ENCODE data around the gene MOV10L1. TPM values are rescaled to one million over a fixed set of nuclear protein-coding genes. Genes with fewer than 3 reads are reported as not detected.

MOV10L1 gene
- total and polyA plus RNA-seq, 2 donors (not counting 3 experiments of a cell fraction or from before 2014, with no cell fraction given): 27.6 to 37.6 TPM

DNA sequence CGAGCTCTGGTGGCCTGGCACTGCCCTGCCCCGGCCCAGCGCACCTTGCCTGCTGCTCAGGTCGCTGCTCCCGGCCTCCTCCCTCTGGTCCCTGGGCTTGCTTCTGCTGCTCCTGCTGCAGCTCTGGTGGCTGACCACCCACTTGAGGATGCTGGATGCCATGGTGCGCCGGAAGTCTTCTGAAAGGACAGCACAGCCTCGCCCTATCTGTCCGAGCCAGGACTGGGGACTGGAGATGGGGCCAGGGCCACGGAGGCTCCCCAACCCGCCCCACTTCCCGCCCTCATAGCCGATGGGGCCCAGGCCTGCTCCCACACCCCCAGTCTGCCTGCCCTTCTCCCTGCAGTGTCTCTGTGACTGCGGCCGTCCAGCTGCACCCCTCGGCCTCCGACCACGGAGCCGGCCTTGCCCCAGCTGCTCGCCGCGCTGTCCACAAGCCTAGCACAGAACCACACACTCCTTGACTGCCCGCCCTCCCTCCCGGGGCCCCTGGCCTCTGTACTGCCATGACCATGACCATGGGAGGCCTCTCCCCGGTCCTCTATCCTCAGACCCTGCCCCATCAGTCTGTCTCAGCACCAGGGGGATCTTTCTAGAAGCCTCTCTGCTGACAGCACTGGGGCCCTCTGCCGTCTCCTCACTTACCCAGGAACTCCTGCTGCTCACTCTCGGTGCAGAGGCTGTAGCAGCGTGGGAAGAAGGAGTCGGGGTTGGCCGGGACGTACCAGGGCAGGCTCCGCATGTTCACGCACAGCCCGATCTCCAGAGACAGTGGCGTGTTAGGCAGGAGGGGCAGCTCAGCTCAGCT lies 44.4 kb upstream of the MOV10L1 start:
- H3K27ac ChIP-seq (ENCODE audit: insufficient read depth, low read depth, low read length): no peak overlapping the region
- TF ChIP-seq MYC (IDR thresholded peaks at IDR 0.05; ENCODE audit: low read depth, low read length) (no peak), JUN (IDR thresholded peaks at IDR 0.05; ENCODE audit: borderline replicate concordance, insufficient read depth, insufficient read length, low read depth) (no peak), FOS (IDR thresholded peaks at IDR 0.05; ENCODE audit: borderline replicate concordance, insufficient read depth, low read length) (no peak), EZH2 (IDR thresholded peaks at IDR 0.05; ENCODE audit: borderline replicate concordance, low read depth, low read length, severe bottlenecking) (no peak), POLR2A (IDR thresholded peaks at IDR 0.05; ENCODE audit: low read depth, low read length) (no peak), POLR2AphosphoS5 (IDR thresholded peaks at IDR 0.05; ENCODE audit: insufficient read depth, low read depth, low read length) (no peak), GATA2 (IDR thresholded peaks at IDR 0.05; ENCODE audit: insufficient read depth, insufficient read length, low read depth, low read length) (no peak)
- TF ChIP-seq, protein P1, sequence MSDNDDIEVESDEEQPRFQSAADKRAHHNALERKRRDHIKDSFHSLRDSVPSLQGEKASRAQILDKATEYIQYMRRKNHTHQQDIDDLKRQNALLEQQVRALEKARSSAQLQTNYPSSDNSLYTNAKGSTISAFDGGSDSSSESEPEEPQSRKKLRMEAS (IDR thresholded peaks at IDR 0.05; ENCODE audit: insufficient read depth, insufficient read length): no peak
- TF ChIP-seq, protein P2, sequence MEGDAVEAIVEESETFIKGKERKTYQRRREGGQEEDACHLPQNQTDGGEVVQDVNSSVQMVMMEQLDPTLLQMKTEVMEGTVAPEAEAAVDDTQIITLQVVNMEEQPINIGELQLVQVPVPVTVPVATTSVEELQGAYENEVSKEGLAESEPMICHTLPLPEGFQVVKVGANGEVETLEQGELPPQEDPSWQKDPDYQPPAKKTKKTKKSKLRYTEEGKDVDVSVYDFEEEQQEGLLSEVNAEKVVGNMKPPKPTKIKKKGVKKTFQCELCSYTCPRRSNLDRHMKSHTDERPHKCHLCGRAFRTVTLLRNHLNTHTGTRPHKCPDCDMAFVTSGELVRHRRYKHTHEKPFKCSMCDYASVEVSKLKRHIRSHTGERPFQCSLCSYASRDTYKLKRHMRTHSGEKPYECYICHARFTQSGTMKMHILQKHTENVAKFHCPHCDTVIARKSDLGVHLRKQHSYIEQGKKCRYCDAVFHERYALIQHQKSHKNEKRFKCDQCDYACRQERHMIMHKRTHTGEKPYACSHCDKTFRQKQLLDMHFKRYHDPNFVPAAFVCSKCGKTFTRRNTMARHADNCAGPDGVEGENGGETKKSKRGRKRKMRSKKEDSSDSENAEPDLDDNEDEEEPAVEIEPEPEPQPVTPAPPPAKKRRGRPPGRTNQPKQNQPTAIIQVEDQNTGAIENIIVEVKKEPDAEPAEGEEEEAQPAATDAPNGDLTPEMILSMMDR (IDR thresholded peaks at IDR 0.05; ENCODE audit: extremely low read depth in 1 of 2, insufficient read depth in 1 of 2, low read depth in 1 of 2, low read length in 2 of 2): no peak
- H3K79me2 ChIP-seq (ENCODE audit: control insufficient read depth, insufficient read depth, low read length): no peaks in the 10 kb centered on the region
- no peak overlapping the region for H3K9ac ChIP-seq (replicated peaks; ENCODE audit: extremely low read depth, insufficient read depth, low read length)
- intact Hi-C loops (cut with micrococcal nuclease): no loop called here
- CTCF ChIA-PET: no interaction called here
- no peaks in the 10 kb centered on the region for H3K9me3 ChIP-seq (replicated peaks; ENCODE audit: control insufficient read depth, insufficient read depth, low read length)
- FAIRE-seq (no peak), DNase-seq (ENCODE audit: low read depth, low spot score) (no peak)
- H3K4me1 ChIP-seq (ENCODE audit: control insufficient read depth, extremely low read depth, insufficient read depth, low read length): no peaks in the 10 kb centered on the region
- POLR2A ChIA-PET: no interaction called here
- no peak overlapping the region for H3K4me2 ChIP-seq (ENCODE audit: insufficient read depth, low read length)
- no peak overlapping the region for H3K4me3 ChIP-seq (replicated peaks in 1 of 3; ENCODE audit: insufficient read depth in 1 of 3, low read depth in 1 of 3, low read length in 3 of 3)
- no peaks in the 10 kb centered on the region for H3K27me3 ChIP-seq (ENCODE audit: control insufficient read depth in 2 of 2, insufficient read depth in 2 of 2, low read length in 2 of 2)
- H3K9me1 ChIP-seq (replicated peaks; ENCODE audit: control insufficient read depth, extremely low read depth, insufficient read depth, low read length): no peaks in the 10 kb centered on the region
- no peaks in the 10 kb centered on the region for H4K20me1 ChIP-seq (replicated peaks; ENCODE audit: control insufficient read depth, extremely low read depth, insufficient read depth, low read length)
- no peaks in the 10 kb centered on the region for H3K36me3 ChIP-seq (ENCODE audit: control insufficient read depth in 2 of 2, extremely low read depth in 1 of 2, insufficient read depth in 2 of 2, low read length in 2 of 2)
- BruUV-seq (replicated peaks): no TSS peak
- dilution Hi-C loops (cut with MboI; ENCODE audit: extremely low pct_ligation_motif_present, low sequenced_read_pairs): no loop called here
- H2AFZ ChIP-seq (ENCODE audit: low read depth, low read length): no peak overlapping the region

All from endothelial cell of umbilical vein (primary cell).